ENCODE data around the gene GMIP. TPM values are rescaled to one million over a fixed set of nuclear protein-coding genes. Genes with fewer than 3 reads are reported as not detected.
A peak's percentile ranks its signal among the peaks of the same experiment; 100 is the strongest.

The GMIP gene
- total RNA-seq, 2 donors from 2014 or later = 29.5 to 34.4 TPM

DNA sequence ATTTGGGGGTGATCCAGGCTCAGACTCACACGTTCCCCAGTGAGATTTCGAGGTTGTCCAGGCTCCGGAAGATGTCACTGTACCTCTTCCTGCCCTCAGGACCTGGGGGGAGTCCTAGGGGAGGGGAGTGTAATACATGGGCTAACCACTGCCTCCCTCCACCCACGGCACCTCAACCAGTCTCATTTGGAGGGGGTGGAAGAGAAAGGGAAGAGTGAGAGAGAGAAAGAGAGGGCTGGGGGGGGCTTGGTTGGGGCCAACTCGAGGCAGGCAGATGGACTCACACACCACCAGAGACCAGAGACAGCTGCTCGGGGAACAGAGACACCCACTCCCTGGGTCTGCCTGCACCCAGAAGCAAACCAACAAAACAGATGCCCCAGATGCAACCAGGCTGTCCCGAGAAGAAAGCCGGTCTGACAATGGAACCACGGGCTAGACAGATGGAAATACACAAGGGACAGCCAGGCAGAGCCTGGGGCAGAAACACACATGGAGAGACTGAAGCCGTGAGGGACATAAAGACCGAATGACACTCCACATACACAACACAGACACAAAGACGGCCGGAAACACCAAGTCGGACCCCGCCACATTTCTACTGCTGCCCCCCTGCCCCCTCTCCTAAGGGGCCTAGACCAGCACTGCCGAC lies 825 bp downstream of the GMIP start:
- no peak for DNase-seq
- intact Hi-C loops (cut with DNase I, micrococcal nuclease) = loop anchor here (5.0 kb wide), 2 partner anchors 105 to 115 kb away; partner anchors contain the start of genes CILP2 (in 1 of the 2) and YJEFN3 (in 1 of the 2)
- peak; percentile 24 for ATAC-seq

GRCh38 chr19:19637523-19638251 lies 5.8 kb downstream of the GMIP start:
- intact Hi-C loops (cut with DNase I, micrococcal nuclease) = no loop called here
- peak; percentile 20 for ATAC-seq
- no peak for DNase-seq

GRCh38 chr19:19637186-19637522 lies 6.3 kb downstream of the GMIP start:
- intact Hi-C loops (cut with DNase I, micrococcal nuclease) = no loop called here
- ATAC-seq (no peak), DNase-seq (no peak)

- DNase-seq (no peak), ATAC-seq (no peak)
- intact Hi-C loops (cut with DNase I, micrococcal nuclease) = no loop called here
These were observed 6.8 kb downstream of the GMIP start for GRCh38 chr19:19636573-19637185.

- no peak for ATAC-seq
- intact Hi-C loops (cut with DNase I, micrococcal nuclease) = no loop called here
- no peak for DNase-seq
These were observed 8.1 kb downstream of the GMIP start for GRCh38 chr19:19635313-19635702.

DNA sequence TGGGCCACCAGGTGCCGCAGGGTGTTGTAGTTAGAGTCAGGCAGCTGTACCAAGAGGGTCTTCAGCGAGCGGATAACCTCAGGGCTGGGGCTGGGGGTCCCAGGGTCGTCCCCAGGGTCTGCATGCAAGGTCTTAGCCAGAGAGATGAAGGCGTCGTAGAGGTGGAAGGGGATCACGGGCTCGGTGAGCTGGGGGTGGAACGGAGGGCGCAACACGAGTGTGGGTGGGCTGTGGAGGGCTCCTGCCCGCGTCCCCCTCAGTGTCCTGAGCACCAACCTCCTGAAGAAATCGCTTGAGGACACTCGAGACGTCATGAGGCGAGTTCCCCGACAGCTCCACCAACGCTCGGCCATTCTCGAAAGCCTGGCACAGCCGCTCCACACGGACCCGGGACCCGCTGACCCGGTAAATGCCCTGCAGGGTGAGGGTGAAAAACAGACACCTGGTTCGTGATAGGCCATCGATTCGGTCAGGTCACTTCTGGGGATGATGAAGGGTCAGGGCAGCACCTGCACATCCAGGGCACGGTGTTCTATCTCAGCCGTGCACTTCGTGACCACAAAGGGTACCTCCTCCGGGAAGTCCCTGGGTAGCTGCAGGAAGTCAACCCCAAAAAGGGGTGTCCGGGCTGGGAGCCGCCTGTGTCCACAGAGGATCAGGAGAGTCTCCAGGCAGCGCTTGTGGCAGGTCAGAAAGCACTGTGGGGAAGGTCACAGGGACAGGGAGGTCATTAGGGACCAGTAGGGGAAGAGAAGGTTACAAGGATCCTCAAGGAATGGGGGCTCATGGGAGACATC lies 8.7 kb downstream of the GMIP start:
- no peak for DNase-seq
- intact Hi-C loops (cut with DNase I, micrococcal nuclease) = no loop called here
- ATAC-seq = no peak

GRCh38 chr19:19633711-19634515 lies 9.5 kb downstream of the GMIP start:
- DNase-seq = no peak
- intact Hi-C loops (cut with DNase I, micrococcal nuclease) = no loop called here
- ATAC-seq = no peak

DNA sequence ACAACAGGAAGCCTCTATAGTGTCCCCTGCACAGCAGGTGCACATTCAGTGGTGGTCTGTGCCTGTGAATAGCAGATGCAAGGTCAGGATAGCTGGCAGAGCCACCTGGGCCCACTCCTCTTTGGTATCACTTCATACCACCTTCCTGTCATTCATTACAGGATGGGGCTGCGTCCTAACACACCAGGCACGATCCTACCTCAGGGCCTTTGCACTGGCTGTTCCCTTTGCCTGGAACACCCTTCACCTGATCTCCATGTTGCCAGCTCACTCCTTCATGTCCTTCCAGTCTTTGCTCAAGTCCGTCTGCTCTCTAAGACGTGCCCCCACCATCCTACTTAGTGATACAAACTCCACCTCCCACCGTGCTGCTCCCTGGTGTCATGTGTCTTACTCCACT lies 10.8 kb downstream of the GMIP start:
- ATAC-seq = no peak
- no peak for DNase-seq
- intact Hi-C loops (cut with DNase I, micrococcal nuclease) = no loop called here

DNA sequence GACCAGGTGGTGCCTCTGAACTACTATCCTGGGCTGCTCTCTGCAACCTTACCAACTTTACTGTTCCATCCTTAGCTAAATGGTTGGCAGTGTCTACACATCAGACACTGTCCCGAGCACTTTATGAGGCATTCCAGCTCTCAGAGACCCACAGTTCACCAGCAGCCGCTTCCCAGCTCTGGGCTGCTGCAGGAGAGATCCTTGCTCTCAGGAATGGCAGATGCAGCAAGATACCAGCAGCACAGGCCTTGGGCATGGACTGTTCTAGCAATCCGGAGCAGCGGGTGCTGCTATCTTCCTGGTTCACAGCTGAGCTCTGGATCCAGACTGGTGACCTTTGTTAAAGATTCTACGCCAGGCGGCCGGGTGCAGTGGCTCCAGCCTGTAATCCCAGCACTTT lies 12.1 kb downstream of the GMIP start:
- intact Hi-C loops (cut with DNase I, micrococcal nuclease) = no loop called here
- ATAC-seq = no peak
- no peak for DNase-seq

DNA sequence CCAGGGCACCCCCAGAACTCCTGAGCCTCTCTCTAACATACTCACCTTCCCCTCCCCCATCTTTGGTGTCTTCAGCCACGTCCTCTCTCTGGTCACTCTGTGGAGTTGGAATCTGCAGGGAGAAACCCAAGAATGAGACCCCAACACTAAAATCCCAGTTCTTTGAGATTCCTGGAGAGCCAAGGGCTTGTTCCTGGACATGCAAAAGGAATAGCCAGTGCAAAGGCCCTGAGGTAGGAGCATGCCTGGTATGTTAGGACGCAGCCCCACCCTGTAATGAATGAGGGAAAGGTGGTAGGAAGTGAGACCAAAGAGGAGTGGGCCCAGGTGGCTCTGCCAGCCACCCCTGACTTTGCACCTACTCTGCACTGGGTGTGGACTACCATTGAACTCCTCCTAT lies 13.0 kb downstream of the GMIP start:
- intact Hi-C loops (cut with DNase I, micrococcal nuclease) = no loop called here
- ATAC-seq (no peak), DNase-seq (no peak)

GRCh38 chr19:19630062-19630414 lies 13.4 kb downstream of the GMIP start:
- no peak for DNase-seq
- no peak for ATAC-seq
- intact Hi-C loops (cut with DNase I, micrococcal nuclease) = no loop called here

- DNase-seq = peak; percentile 48 to 57
- ATAC-seq = peak; percentile 56
- intact Hi-C loops (cut with DNase I, micrococcal nuclease) = no loop called here
These were observed 14.8 kb downstream of the GMIP start for GRCh38 chr19:19628501-19629134.

- ATAC-seq (peak; percentile 88), DNase-seq (peak; percentile 74 to 83)
- intact Hi-C loops (cut with DNase I, micrococcal nuclease) = no loop called here
These were observed 15.6 kb downstream of the GMIP start, which contains the start of gene LPAR2 for GRCh38 chr19:19627621-19628500. Gene LPAR2 (minus strand): TSS chr19:19628220. CDS start chr19:19627275, 945 bp downstream.

DNA sequence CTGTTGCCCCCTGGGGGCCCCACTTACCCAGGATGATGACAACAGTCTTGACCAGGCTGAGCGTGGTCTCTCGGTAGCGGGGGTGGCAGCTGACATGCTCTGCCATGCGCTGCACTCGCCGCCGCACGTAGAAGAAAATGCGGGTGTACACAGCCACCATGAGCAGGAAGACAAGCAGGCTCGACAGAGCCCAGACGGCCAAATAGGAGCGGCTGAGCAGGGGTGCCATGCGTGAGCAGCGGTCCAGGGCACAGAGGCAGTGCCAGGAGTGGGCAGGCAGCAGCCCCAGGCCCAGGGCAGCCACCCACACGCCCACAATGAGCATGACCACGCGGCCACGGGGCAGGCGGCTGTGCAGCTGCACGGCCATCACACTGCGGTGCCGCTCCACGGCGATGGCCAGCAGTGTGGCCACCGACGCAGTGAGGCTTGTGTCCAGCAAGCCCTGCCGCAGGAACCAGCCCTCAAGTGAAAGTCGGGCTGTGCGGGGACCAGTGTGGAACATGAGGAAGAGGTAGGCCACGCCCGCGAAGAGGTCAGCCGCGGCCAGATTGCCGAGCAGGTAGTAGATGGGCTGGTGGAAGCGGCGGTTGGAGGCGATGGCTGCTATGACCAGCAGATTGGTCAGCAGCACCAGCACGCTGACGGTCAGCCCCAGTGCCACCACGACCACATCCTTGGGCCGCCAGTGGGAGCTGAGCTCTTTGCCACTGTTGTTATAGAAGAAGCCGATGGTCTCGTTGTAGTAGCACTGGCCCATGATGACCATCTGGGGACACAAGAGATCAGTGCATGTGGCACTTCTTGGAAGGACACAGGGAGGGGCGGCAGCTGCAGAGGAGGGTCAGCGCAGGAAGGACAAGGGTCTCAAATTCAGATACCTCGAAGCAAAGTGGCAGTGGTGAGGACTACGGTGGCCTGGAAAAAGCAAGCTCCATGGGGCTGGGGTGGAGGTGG lies 16.7 kb downstream of the GMIP start:
- intact Hi-C loops (cut with DNase I, micrococcal nuclease) = no loop called here

DNA sequence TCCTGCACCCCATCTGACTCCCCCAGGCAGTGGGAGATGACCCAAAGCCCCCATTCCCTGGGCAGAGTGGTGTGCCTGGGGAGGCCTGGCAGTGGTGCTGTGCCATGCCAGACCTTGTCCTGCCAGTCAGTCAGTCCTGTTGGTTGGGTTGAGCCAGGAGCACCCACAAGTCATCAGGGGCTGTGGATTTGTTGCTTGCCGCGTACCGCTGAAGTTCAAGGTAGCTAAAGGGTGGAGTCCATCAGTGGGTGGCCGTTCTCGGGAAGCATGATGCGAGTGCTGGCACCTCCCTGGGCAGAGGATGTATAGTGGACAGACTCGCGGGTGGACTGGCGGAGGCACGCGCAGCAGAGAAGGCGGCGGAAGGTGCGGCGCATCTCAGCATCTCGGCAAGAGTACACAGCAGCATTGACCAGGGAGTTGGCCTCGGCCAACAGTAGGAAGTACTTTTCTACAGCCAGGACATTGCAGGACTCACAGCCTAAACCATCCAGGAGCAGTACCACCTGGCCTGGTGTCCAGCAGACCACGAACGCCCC lies 19.4 kb downstream of the GMIP start:
- intact Hi-C loops (cut with DNase I, micrococcal nuclease) = no loop called here
- DNase-seq (no peak), ATAC-seq (no peak)

More for the DNA sequence above, 16.7 kb downstream of the GMIP start:
- ATAC-seq = no peak
- DNase-seq = peak in 1 of 2 donors; percentile 31

- ATAC-seq = no peak
These were observed 20.1 kb downstream of the GMIP start for GRCh38 chr19:19623383-19623782.

More at GRCh38 chr19:19623383-19623782, 20.1 kb downstream of the GMIP start:
- intact Hi-C loops (cut with DNase I, micrococcal nuclease) = no loop called here
- DNase-seq = no peak
